A204.1 (cell line): ENCODE measurements around the gene FAM237B.
"Not testable (repeated sequence)": the region's sequence is repeated elsewhere in the genome, so short reads cannot be mapped to it uniquely, and the experiment has no call there.

Source experiments
- FAIRE-seq: peaks from 2 replicates; lab custom pipeline; 2012; peaks lifted over from hg19 to GRCh38; lab: Jason Lieb, UNC

The FAM237B gene

GRCh38 chr7:90320801-90321494 is at the start of gene FAM237B:
Gene FAM237B (minus strand): TSS chr7:90321304. CDS start chr7:90319748, 1,556 bp downstream.
- FAIRE-seq: no peak

- no peak for FAIRE-seq
These were observed 30.9 kb upstream of the FAM237B start for GRCh38 chr7:90351987-90352386.

- FAIRE-seq: not testable (repeated sequence)
These were observed 28.9 kb upstream of the FAM237B start for GRCh38 chr7:90350032-90350431.

GRCh38 chr7:90349305-90349704 is 28.2 kb upstream of the FAM237B start:
- no peak for FAIRE-seq

- no peak for FAIRE-seq
These were observed 26.7 kb upstream of the FAM237B start for GRCh38 chr7:90347759-90348158.

GRCh38 chr7:90346336-90347125 is 25.4 kb upstream of the FAM237B start, which contains the start of gene GTPBP10:
Gene GTPBP10 (plus strand): TSS chr7:90346716. CDS start chr7:90346742, 26 bp downstream.
- peak; percentile 68 for FAIRE-seq

GRCh38 chr7:90345595-90346335 is 24.7 kb upstream of the FAM237B start:
- FAIRE-seq: no peak

GRCh38 chr7:90345016-90345415 is 23.9 kb upstream of the FAM237B start:
- FAIRE-seq: no peak

- no peak for FAIRE-seq
These were observed 16.0 kb upstream of the FAM237B start for GRCh38 chr7:90337106-90337505.

- not testable (repeated sequence) for FAIRE-seq
These were observed 13.8 kb upstream of the FAM237B start for GRCh38 chr7:90334926-90335325.

- FAIRE-seq: no peak
These were observed 13.2 kb upstream of the FAM237B start for GRCh38 chr7:90334193-90334843.

- FAIRE-seq: no peak
These were observed 5.4 kb upstream of the FAM237B start for GRCh38 chr7:90326500-90326899.

- no peak for FAIRE-seq
These were observed 1.7 kb upstream of the FAM237B start for GRCh38 chr7:90322837-90323236.

GRCh38 chr7:90320418-90320800 is 695 bp downstream of the FAM237B start:
- no peak for FAIRE-seq

- FAIRE-seq: no peak
These were observed 1.1 kb downstream of the FAM237B start for GRCh38 chr7:90320014-90320413.

- FAIRE-seq: no peak
These were observed 7.2 kb downstream of the FAM237B start for GRCh38 chr7:90313907-90314306.

GRCh38 chr7:90312745-90313144 is 8.4 kb downstream of the FAM237B start:
- no peak for FAIRE-seq

- no peak for FAIRE-seq
These were observed 9.9 kb downstream of the FAM237B start for GRCh38 chr7:90311175-90311574.

- no peak for FAIRE-seq
These were observed 11.2 kb downstream of the FAM237B start for GRCh38 chr7:90309872-90310271.

GRCh38 chr7:90303241-90303640 is 17.9 kb downstream of the FAM237B start:
- FAIRE-seq: peak; percentile 80

- FAIRE-seq: peak; percentile 46
These were observed 22.7 kb downstream of the FAM237B start for GRCh38 chr7:90298145-90299038.
